Tibial artery (tissue), 4 donors: ENCODE measurements around the gene SMIM1.

ENCODE experiments used
- DNase-seq, 2 donors: peaks; one replicate each; pipeline ENCODE4 v3.0.0-alpha.2; 2019
- H3K27ac ChIP-seq, 2 donors: fragments of 200-600 bp; sonication (generic) in 1 of 2; 1 replicate in 1 of 2; 2 replicates in 1 of 2; pipeline ENCODE4 v1.5.1; 2018 to 2019; ENCODE audit warnings: mild to moderate bottlenecking in 1 of 2
- H3K27me3 ChIP-seq, 2 donors: fragments of 200-600 bp; sonication (generic) in 1 of 2; one replicate each; pipeline versions ENCODE4 v1.5.1 to v1.6.0; 2016 to 2019
- H3K36me3 ChIP-seq, 3 donors: fragments of 200-600 bp; sonication (generic) in 2 of 3; one replicate each; pipeline ENCODE4 v1.5.1; 2016 to 2019; ENCODE audit warnings: mild to moderate bottlenecking in 2 of 3
- H3K4me1 ChIP-seq, 4 donors: fragments of 200-600 bp; sonication (generic) in 2 of 4; 1 replicate in 3 of 4; 2 replicates in 1 of 4; pipeline ENCODE4 v1.5.1; 2016 to 2019
- H3K4me3 ChIP-seq, 2 donors: fragments of 200-600 bp; sonication (generic) in 1 of 2; 1 replicate in 1 of 2; 2 replicates in 1 of 2; pipeline ENCODE4 v1.5.1; 2018 to 2019; ENCODE audit warnings: mild to moderate bottlenecking in 2 of 2
- H3K9me3 ChIP-seq, 3 donors: fragments of 200-600 bp; sonication (generic) in 1 of 3; one replicate each; pipeline ENCODE4 v1.5.1; 2016 to 2019
- CTCF ChIP-seq, 2 experiments: fragments of 200-600 bp in 1 of 2; fragments of 450-650 bp in 1 of 2; IDR thresholded peaks; one replicate each; pipeline ENCODE4 v1.5.1; 2017 to 2019; ENCODE audit warnings: antibody characterized with exemption in 2 of 2, mild to moderate bottlenecking in 1 of 2, moderate library complexity in 1 of 2
- intact Hi-C: fragments of 100-400 bp; cut with DNase I; formaldehyde crosslinking; loops from one replicate; pipeline ENCODE4 v1.15.0; 2023; ENCODE audit warnings: low total_unique reads

The SMIM1 gene

GRCh38 chr1:3735688-3736087, 36.9 kb upstream of the SMIM1 start:
- peaks cover 30 to 64% (median 51%) of the 10 kb centered on the region in 3 donors for H3K36me3 ChIP-seq
- peaks cover 0 to 5% (median 2%) of the 10 kb centered on the region in 4 donors for H3K4me1 ChIP-seq
- no peak for DNase-seq
- H3K27me3 ChIP-seq, result peaks cover 0 to 26% of the 10 kb centered on the region in 2 donors
- intact Hi-C loops, result no loop called here
- no peak overlapping the region for H3K4me3 ChIP-seq
- TF ChIP-seq CTCF (IDR thresholded peaks at IDR 0.05), result no peak
- H3K27ac ChIP-seq, result no peak overlapping the region
- H3K9me3 ChIP-seq, result no peaks in the 10 kb centered on the region

- H3K4me1 ChIP-seq, result peaks cover 0 to 5% (median 2%) of the 10 kb centered on the region in 4 donors
- H3K27me3 ChIP-seq, result peaks cover 0 to 21% of the 10 kb centered on the region in 2 donors
- intact Hi-C loops, result no loop called here
- no peak overlapping the region for H3K4me3 ChIP-seq
- H3K9me3 ChIP-seq, result no peaks in the 10 kb centered on the region
- peaks cover 31 to 68% (median 54%) of the 10 kb centered on the region in 3 donors for H3K36me3 ChIP-seq
- no peak for DNase-seq
- no peak overlapping the region for H3K27ac ChIP-seq
- no peak for TF ChIP-seq CTCF (IDR thresholded peaks at IDR 0.05)
Observed at GRCh38 chr1:3736131-3736561, 36.4 kb upstream of the SMIM1 start.

GRCh38 chr1:3736708-3737107, 35.8 kb upstream of the SMIM1 start:
- H3K4me3 ChIP-seq, result no peak overlapping the region
- H3K9me3 ChIP-seq, result no peaks in the 10 kb centered on the region
- no peak for TF ChIP-seq CTCF (IDR thresholded peaks at IDR 0.05)
- peaks cover 0 to 17% of the 10 kb centered on the region in 2 donors for H3K27me3 ChIP-seq
- H3K4me1 ChIP-seq, result peaks cover 0 to 1% (median 0%) of the 10 kb centered on the region in 4 donors
- H3K36me3 ChIP-seq, result peaks cover 32 to 74% (median 60%) of the 10 kb centered on the region in 3 donors
- no peak for DNase-seq
- H3K27ac ChIP-seq, result no peak overlapping the region
- intact Hi-C loops, result no loop called here

GRCh38 chr1:3738943-3739342, 33.6 kb upstream of the SMIM1 start:
- no peak for TF ChIP-seq CTCF (IDR thresholded peaks at IDR 0.05)
- no peaks in the 10 kb centered on the region for H3K4me1 ChIP-seq
- H3K9me3 ChIP-seq, result no peaks in the 10 kb centered on the region
- H3K27ac ChIP-seq, result no peak overlapping the region
- no peak for DNase-seq
- no peak overlapping the region for H3K4me3 ChIP-seq
- H3K27me3 ChIP-seq, result no peaks in the 10 kb centered on the region
- peaks cover 40 to 96% (median 76%) of the 10 kb centered on the region in 3 donors for H3K36me3 ChIP-seq
- intact Hi-C loops, result no loop called here

- DNase-seq, result no peak
- TF ChIP-seq CTCF (IDR thresholded peaks at IDR 0.05), result no peak
- Histone ChIP-seq H3K4me3 (no peak overlapping the region), H3K27ac (no peak overlapping the region), H3K36me3 (peaks cover 40 to 99% (median 71%) of the 10 kb centered on the region in 3 donors), H3K27me3 (no peaks in the 10 kb centered on the region), H3K4me1 (peaks cover 0 to 5% (median 0%) of the 10 kb centered on the region in 4 donors), H3K9me3 (no peaks in the 10 kb centered on the region)
- intact Hi-C loops, result loop anchor here (10.0 kb wide), 1 partner anchor 65 kb away; no protein-coding TSS in a partner anchor
Observed at GRCh38 chr1:3740042-3740441, 32.5 kb upstream of the SMIM1 start.

GRCh38 chr1:3740752-3741151, 31.8 kb upstream of the SMIM1 start:
- Histone ChIP-seq H3K4me3 (no peak overlapping the region), H3K27me3 (no peaks in the 10 kb centered on the region), H3K9me3 (no peaks in the 10 kb centered on the region), H3K36me3 (peaks cover 40 to 98% (median 67%) of the 10 kb centered on the region in 3 donors), H3K27ac (no peak overlapping the region), H3K4me1 (peaks cover 0 to 12% (median 5%) of the 10 kb centered on the region in 4 donors)
- TF ChIP-seq CTCF (IDR thresholded peaks at IDR 0.05), result no peak
- intact Hi-C loops, result loop anchor here (10.0 kb wide), 1 partner anchor 64 kb away; no protein-coding TSS in a partner anchor
- DNase-seq, result no peak
